Spleen (tissue), 11 donors: Measurements from ENCODE around the gene RCC2. TPM values are rescaled to one million over a fixed set of nuclear protein-coding genes. Genes with fewer than 3 reads are reported as not detected.
"Not testable (repeated sequence)": the region's sequence is repeated elsewhere in the genome, so short reads cannot be mapped to it uniquely, and the experiment has no call there.

Source experiments
- DNase-seq: peaks from one replicate; pipeline ENCODE4 v3.0.0-alpha.2; 2020
- H3K27ac ChIP-seq, 8 donors: fragments of 200-600 bp; sonication (generic) in 7 of 8; 1 replicate in 4 of 8; 2 replicates in 4 of 8; pipeline versions ENCODE4 v1.5.0 to v1.8.0; 2016 to 2021; ENCODE audit warnings: inconsistent platforms in 4 of 8, mild to moderate bottlenecking in 4 of 8, moderate library complexity in 1 of 8
- H3K27me3 ChIP-seq, 7 donors: fragments of 200-600 bp; sonication (generic) in 6 of 7; replicated peaks in 1 of 7; 1 replicate in 4 of 7; 2 replicates in 3 of 7; pipeline versions ENCODE4 v1.5.0 to v1.8.0; 2016 to 2021; ENCODE audit warnings: inconsistent platforms in 3 of 7, mild to moderate bottlenecking in 1 of 7
- H3K36me3 ChIP-seq, 6 donors: fragments of 200-600 bp; sonication (generic) in 5 of 6; 1 replicate in 4 of 6; 2 replicates in 2 of 6; pipeline versions ENCODE4 v1.5.0 to v1.8.0; 2016 to 2021; ENCODE audit warnings: inconsistent platforms in 2 of 6
- H3K4me1 ChIP-seq, 6 donors: fragments of 200-600 bp; sonication (generic) in 5 of 6; 1 replicate in 3 of 6; 2 replicates in 3 of 6; pipeline versions ENCODE4 v1.5.0 to v1.8.0; 2016 to 2021; ENCODE audit warnings: inconsistent platforms in 3 of 6
- H3K4me3 ChIP-seq, 8 donors: fragments of 200-600 bp; sonication (generic) in 7 of 8; 1 replicate in 4 of 8; 2 replicates in 4 of 8; pipeline versions ENCODE4 v1.5.0 to v1.8.0; 2016 to 2021; ENCODE audit warnings: inconsistent platforms in 4 of 8, mild to moderate bottlenecking in 4 of 8, moderate library complexity in 2 of 8
- H3K9me3 ChIP-seq, 8 donors: fragments of 200-600 bp; sonication (generic) in 7 of 8; 1 replicate in 4 of 8; 2 replicates in 4 of 8; pipeline versions ENCODE4 v1.5.0 to v1.8.0; 2016 to 2021; ENCODE audit warnings: inconsistent platforms in 4 of 8
- CTCF ChIP-seq, 11 experiments: fragments of 200-600 bp in 7 of 11; fragments of 450-650 bp in 4 of 11; sonication (generic) in 4 of 11; IDR thresholded peaks in 8 of 11; conservative IDR thresholded peaks in 3 of 11; 1 replicate in 7 of 11; 2 replicates in 4 of 11; pipeline versions ENCODE4 v1.4.0 to v1.8.0; 2016 to 2021; ENCODE audit warnings: antibody characterized with exemption in 11 of 11, inconsistent platforms in 4 of 11, mild to moderate bottlenecking in 1 of 11
- POLR2A ChIP-seq, 3 donors: fragments of 450-650 bp; IDR thresholded peaks; one replicate each; pipeline ENCODE4 v1.5.1; 2017; ENCODE audit warnings: antibody characterized with exemption in 3 of 3, mild to moderate bottlenecking in 1 of 3
- POLR2AphosphoS5 ChIP-seq, 3 donors: sonication (generic); formaldehyde crosslinking; IDR thresholded peaks; one replicate each; pipeline ENCODE4 v1.5.1; 2017; ENCODE audit warnings: antibody characterized with exemption in 3 of 3
- WGBS, 5 donors: extraction: QIAGEN DNeasy Blood & Tissue Kit in 3 of 5; methylation state at CpG; one replicate each; pipeline versions ENCODE4 v1.1.5 to v1.1.7; 2013 to 2018; 5-methylcytosine and 5-hydroxymethylcytosine counted together
- intact Hi-C: fragments of 100-400 bp; cut with DNase I; formaldehyde crosslinking; loops from one replicate; pipeline ENCODE4 v1.15.0; 2023; ENCODE audit warnings: low total_unique reads
- polyA plus RNA-seq, 3 donors: library from polyadenylated mRNA; stranded (reverse); fragments of 200-250 nt; gene quantifications; one replicate each; pipeline ENCODE4 v1.2.1, GENCODE V29; 2013
- total RNA-seq, 7 donors: library from RNA; depleted of rRNA in 3 of 7; stranded (reverse); fragments of >200 nt in 3 of 7; fragmentation: NEBNext Ultra II Directional in 4 of 7; extraction: Animal tissue kit (Norgen Biotek cat#: 25700) in 4 of 7; gene quantifications; one replicate each; pipeline versions ENCODE4 v1.1.0 to v1.2.1, GENCODE V29; 2016 to 2021
- donor health status: healthy with polysubstance abuse.
- donor health status: DM: no; HTN: no; CAD: no; lungs with moderate emphysema.
- donor health status: DM: no; HTN: no; CAD: no.
- donor health status: Bipolar disorder and iron deficiency.
- donor health status: healthy.
- donor health status: DM: no; HTN: no; CAD: no.
- donor health status: DM: yes; HTN: yes; CAD: no.

RCC2 gene
- total and polyA plus RNA-seq, 10 donors, result 46.2 to 69.1 (median 56.5) TPM

GRCh38 chr1:17409391-17409811 is 30.1 kb downstream of the RCC2 start:
- Histone ChIP-seq H3K4me1 (no peaks in the 10 kb centered on the region), H3K4me3 (no peak overlapping the region), H3K36me3 (peaks cover 4 to 82% (median 76%) of the 10 kb centered on the region in 6 donors), H3K9me3 (no peaks in the 10 kb centered on the region), H3K27me3 (no peaks in the 10 kb centered on the region), H3K27ac (no peak overlapping the region)
- WGBS, 5 donors, result 88 to 98% (median 97%) methylated on average over 4 to 10 of the region's 10 CpGs
- TF ChIP-seq POLR2AphosphoS5 (IDR thresholded peaks at IDR 0.05) (peak in 1 of 3 donors; percentile 52), CTCF (IDR thresholded peaks at IDR 0.05 in 8 of 11, conservative IDR thresholded peaks at IDR 0.05 in 3 of 11) (no peak)
- no peak for DNase-seq
- intact Hi-C loops, result no loop called here

- H3K27me3 ChIP-seq, H3K9me3 ChIP-seq, H3K4me3 ChIP-seq, H3K4me1 ChIP-seq, intact Hi-C loops, H3K27ac ChIP-seq, DNase-seq: not testable (repeated sequence)
- peaks cover 4 to 67% (median 61%) of the 10 kb centered on the region in 6 donors for H3K36me3 ChIP-seq
- TF ChIP-seq POLR2AphosphoS5 (IDR thresholded peaks at IDR 0.05), result peak in 2 of 3 donors; percentile 9 to 61
- WGBS, 5 donors, result 95 to 98% (median 95%) methylated on average over 27 to 30 of the region's 30 CpGs
Observed at GRCh38 chr1:17407786-17408514, 31.5 kb downstream of the RCC2 start.

GRCh38 chr1:17406760-17407475 is 32.6 kb downstream of the RCC2 start:
- H3K9me3 ChIP-seq, H3K4me3 ChIP-seq, H3K4me1 ChIP-seq, H3K27ac ChIP-seq, H3K27me3 ChIP-seq, DNase-seq, intact Hi-C loops: not testable (repeated sequence)
- peaks cover 3 to 57% (median 51%) of the 10 kb centered on the region in 6 donors for H3K36me3 ChIP-seq
- WGBS, 5 donors, result 83 to 90% (median 86%) methylated on average over 16 of the region's 16 CpGs

GRCh38 chr1:17405898-17406759 is 33.3 kb downstream of the RCC2 start:
- Histone ChIP-seq H3K4me3 (no peak overlapping the region), H3K9me3 (no peaks in the 10 kb centered on the region), H3K36me3 (peaks cover 0 to 49% (median 43%) of the 10 kb centered on the region in 6 donors), H3K27me3 (no peaks in the 10 kb centered on the region), H3K4me1 (no peaks in the 10 kb centered on the region), H3K27ac (no peak overlapping the region)
- intact Hi-C loops, result no loop called here
- peak; percentile 88 for DNase-seq
- WGBS, 5 donors, result 56 to 77% (median 65%) methylated on average over 10 to 15 of the region's 15 CpGs
- TF ChIP-seq CTCF (IDR thresholded peaks at IDR 0.05 in 8 of 11, conservative IDR thresholded peaks at IDR 0.05 in 3 of 11) (peak; percentile 16 to 86 (median 68)), POLR2A (IDR thresholded peaks at IDR 0.05) (no peak), POLR2AphosphoS5 (IDR thresholded peaks at IDR 0.05) (peak in 2 of 3 donors; percentile 39 to 62)
